OCI-M1 (cell line): ENCODE measurements around the gene IL1RAPL2.
"Not testable (repeated sequence)": the region's sequence is repeated elsewhere in the genome, so short reads cannot be mapped to it uniquely, and the experiment has no call there.

Source experiments
- DNase-seq: peaks from one replicate; lab custom pipeline; 2025; lab: John Stamatoyannopoulos, UW

IL1RAPL2 gene

DNA sequence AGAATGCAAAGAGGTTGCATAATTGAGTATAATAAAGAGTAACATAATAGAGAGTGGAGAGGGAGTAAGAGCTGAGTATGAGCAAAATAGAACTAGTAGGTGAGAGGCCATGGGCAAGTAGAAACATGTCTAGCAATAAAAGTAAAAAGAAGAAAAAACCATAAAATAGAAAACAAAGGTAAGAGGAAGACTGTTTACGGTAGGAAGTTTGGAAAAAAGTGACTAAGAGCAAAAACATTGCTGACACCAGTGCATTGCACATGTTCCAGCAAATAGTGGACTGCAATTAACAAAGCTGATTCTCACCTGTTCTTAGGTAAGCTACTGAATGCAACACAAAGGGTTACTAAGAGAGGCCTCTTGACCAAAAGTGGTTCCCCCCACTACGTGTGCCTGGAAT is 451.6 kb downstream of the IL1RAPL2 start:
- no peak for DNase-seq

DNA sequence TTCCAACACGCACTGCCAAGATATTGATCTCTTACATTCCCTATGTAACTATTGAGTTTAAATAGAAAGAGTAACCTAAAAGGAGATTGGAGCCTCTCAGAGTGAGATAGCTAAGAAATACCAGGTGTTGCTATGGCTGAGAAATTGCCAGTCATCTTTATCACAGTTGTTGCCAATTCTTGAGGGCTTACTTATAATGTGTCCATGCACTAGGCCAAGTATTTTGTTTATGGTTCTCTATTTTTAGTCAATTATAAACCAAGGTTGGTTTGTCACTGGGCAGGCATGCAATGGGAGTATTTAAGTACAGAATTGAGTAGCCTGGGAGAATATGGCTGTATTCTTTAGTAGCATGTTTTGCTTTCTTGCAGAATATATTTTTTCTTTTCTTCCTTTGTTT is 452.9 kb downstream of the IL1RAPL2 start:
- no peak for DNase-seq

DNA sequence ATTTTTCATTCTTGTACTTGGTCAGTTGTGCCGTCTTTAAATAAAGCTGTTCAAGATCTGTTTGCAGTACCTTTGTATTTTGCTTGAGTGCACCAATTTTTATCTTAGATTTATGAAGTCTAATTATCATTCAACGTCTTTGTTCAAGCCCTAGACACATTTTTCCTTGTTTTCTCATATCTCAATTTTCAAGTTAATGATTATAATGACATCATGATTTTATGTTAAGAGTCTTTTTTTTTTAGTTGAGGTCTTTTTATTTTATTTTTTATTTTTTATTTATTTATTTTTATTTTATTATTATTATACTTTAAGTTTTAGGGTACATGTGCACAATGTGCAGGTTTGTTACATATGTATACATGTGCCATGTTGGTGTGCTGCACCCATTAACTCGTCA is 463.0 kb downstream of the IL1RAPL2 start:
- DNase-seq = not testable (repeated sequence)

DNA sequence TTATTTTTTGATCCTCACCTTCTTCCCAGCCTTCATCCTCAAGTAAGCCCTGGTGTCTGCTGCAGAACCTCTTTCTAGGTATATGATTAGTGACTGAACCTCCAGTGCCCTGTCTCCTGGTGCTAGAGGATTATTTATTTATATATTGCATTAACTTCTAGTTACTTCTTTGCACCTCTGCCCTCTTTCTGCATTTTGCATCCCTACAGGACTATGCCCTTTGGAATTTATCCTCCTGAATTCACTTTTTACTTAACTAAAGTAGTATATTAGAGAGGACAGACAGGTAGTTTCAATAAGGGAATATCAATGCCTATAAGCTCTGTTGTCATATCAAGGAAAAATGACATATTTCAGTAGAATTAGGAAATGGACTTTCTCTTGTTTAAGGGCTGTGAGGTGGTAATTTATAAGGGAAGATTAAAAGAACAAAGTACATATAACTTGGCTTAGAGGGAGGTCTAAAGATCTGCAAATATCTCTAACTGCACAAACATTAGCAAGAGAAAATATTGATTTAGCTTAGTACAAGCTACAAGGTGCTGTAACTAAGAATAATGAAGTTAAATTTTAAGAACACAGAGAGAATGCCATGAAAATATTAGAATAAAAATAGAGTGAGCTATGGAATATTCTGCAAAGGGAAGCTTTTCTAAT is 472.8 kb downstream of the IL1RAPL2 start:
- DNase-seq = no peak

DNA sequence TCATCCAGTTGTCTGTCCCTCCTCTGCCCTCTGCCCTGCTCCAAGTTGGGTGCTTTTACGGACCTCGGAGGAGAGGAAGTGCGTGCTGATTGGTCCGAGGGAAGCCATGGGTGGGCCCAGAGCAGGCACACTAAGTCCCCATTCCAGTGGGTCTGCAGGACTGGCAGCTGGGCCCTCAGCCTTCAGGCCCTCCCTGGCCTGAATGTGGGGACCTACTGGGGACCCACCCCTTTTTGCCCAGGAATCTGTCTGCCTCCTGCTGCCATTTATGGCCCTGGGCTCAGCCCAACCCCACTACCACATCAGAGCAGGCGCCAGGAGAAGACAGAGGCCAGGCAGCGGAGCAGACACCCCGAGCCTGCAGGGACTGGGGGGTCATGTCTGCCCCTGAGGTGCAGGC is 484.9 kb downstream of the IL1RAPL2 start:
- DNase-seq = no peak

DNA sequence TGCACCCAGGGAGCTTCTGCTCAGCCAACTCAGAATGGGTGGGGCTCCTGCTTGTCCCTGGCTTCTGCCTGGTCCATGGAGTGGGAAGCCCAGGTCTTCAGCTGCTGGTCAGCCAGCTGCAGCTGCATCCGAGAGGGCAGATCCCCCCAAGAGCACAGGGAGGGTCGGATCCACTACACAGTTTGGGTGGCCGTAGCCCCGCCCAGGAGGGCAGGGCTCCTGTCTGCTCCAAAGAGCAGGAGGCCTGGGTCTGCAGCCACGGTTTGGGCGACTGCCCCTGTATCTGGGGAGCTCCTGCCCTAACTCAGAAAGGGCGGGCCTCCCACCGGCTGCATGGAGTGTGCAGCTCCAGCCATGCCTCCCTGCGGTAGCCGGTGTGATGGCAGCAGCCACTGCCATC is 485.4 kb downstream of the IL1RAPL2 start:
- DNase-seq = no peak

DNA sequence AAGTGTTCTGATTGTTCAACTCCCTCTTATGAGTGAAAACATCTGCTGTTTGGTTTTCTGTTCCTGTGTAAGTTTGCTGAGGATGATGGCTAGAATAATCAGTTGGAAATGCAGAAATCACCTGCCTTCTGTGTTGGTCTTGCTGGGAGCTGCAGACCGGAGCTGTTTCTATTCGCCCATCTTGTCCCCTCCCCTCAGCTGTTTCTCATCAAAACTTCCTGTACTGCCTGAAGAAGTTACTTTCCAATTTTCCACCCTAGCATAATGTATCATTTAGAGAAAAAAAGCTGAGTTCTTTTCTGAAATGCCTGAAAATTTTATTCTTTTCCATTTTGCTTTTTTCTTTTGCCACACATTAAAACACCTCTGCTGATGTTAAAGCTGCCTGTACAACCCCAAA is 486.9 kb downstream of the IL1RAPL2 start:
- no peak for DNase-seq

DNA sequence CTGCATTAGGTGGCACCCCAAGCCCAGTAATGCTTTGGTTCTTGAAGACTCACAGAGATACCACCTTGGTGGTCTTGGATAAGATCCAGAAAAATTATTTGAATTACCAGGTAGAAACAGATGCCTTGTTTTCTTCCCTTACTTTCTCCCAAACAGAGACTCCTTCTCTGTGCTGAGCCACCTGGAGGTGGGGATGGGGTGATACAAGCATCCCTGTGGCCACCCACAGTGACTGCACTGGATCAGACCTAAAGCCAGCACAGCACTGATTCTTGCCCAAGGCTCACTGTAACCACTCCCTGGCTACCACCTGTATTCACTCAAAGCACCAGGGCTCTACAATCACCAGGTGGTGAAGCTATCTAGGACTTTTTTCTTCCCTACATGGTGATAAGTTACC is 497.7 kb downstream of the IL1RAPL2 start:
- no peak for DNase-seq

DNA sequence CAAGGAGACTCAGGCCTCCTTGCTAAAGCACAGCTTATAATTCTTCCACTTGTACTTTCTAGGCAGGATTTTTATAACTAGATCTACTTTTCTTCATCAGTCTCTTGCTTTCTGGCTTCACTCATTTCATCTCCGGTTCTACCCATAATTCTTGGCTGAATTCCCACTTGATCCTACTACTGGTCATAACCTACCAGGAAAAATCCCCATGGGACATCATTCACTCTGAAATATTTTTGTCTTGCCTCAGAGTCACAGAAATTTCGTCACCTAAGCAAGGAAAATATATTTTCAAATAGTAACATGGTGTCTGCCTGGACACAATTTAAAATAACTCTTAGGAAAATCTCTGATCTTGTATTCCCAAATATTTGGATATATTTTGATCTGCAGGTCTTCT is 532.2 kb downstream of the IL1RAPL2 start:
- DNase-seq = no peak

DNA sequence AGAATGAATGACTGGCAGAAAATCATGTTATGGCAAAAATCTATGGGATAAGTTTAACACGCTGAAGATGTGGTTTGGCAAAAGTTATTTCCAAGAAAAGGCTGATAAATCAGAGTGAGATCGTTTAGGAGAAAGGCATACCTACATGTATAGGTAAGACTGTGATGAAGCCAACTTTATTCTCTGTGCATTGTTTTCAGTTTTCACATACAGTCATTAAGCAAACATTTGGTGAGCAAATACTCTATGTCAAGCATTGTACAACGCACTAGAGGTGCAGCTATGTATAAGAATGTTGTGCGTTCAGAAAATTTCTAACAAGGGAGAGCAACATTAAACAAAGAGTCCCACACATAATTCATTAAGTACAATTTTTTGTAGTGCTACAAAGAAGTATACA is 532.8 kb downstream of the IL1RAPL2 start:
- no peak for DNase-seq

DNA sequence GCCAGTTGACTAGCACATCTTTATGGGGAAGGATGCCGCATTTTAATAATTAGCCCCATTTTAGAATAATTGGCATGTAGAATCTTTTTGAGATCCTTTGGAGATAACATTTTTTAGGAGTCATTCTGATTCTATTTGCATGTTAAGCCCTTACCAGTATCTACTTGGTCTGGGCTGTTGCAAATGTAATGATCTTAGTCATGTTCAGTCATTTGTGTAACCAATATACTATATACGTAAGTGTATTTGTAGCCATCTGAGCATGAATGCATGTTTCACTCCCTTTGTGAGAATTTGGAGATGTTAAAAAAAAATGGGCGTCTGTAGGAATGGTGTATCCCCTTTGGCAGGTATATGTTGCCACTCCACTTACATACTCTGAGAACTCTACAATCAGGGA is 535.4 kb downstream of the IL1RAPL2 start:
- DNase-seq = no peak

DNA sequence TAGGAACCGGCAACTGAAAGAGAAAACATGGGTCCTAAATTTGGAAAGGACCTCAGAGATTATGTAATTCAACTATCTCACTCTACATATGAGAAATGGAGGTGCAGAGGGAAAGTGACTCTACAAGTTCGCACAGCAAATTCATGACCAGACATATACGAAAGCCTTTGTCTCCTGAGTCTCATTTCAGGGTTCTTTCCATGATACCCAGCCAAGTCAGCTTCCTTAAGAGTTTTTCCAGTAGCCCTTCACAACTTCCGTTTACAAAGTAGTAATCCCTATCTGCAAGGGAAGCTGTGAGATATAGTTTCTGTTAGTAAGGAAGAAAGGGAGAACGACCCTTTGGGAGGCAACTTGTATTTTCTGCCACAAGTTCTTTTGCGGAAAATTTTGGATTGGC is 543.9 kb downstream of the IL1RAPL2 start:
- no peak for DNase-seq

DNA sequence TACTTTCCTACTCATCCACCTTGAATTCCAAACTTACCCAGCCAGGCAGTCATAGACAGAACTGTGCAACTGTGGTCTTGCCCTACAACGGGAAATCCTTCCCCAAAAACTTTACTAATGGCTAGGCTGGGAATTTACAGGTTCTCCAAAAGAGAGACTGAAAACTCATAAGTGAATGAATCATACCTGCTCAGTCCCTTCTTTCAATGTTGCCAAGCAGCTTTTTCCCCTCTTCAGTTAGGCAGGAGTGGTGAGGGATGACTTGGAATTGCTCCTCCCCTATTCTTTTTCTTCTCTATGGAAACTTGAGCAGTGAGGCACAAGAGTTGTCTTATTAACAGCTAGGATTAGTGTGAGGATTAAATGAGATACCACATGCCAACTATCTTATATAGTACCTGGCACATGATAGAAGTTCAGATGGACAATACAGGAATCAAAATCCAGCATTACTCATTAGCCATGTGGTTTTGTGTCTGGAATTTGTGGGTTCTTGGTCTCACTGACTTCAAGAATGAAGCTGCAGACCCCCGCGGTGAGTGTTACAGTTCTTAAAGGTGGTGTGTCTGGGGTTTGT is 548.6 kb downstream of the IL1RAPL2 start:
- no peak for DNase-seq

DNA sequence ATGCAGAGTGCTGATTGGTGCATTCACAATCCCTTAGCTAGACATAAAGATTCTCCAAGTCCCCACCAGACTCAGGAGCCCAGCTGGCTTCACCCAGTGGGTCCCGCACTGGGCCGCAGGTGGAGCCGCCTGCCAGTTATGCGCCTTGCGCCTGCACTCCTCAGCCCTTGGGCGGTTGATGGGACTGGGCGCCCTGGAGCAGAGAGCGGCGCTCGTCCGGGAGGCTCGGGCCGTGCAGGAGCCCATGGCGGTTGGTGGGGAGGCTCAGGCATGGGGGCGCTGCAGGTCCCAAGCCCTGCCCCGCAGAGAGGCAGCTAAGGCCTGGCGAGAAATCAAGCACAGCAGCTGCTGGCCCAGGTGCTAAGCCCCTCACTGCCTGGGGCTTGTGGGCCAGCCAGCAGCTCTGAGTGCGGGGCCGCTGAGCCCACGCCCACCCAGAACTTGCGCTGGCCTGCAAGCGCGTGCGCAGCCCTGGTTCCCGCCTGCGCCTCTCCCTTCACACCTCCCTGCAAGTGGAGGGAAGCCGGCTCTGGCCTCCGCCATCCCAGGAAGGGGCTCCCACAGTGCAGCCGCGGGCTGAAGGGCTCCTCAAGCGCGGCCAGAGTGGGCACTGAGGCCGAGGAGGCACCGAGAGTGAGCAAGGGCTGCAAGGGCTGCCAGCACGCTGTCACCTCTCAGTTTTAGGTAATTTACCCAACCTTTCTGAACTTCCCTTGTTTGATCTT is 549.8 kb downstream of the IL1RAPL2 start:
- not testable (repeated sequence) for DNase-seq

DNA sequence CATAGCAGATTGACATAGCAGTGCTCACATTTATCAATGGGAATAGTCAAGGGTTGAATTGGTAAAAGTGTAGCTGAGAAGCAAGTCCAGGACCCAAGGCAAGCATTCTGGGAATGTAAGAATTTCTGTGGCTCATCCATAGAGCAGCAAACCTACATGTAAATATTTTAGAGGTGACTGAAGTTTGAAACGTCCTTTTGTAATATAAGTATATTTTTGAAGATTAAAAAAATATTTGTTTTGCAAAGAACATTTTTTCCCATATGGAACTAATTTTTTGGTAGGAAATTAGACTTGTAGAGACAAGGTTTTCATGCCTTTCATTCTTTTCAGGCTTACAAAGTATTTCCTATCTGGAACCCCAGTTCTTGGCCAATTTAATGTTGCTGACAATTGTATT is 550.5 kb downstream of the IL1RAPL2 start:
- no peak for DNase-seq

DNA sequence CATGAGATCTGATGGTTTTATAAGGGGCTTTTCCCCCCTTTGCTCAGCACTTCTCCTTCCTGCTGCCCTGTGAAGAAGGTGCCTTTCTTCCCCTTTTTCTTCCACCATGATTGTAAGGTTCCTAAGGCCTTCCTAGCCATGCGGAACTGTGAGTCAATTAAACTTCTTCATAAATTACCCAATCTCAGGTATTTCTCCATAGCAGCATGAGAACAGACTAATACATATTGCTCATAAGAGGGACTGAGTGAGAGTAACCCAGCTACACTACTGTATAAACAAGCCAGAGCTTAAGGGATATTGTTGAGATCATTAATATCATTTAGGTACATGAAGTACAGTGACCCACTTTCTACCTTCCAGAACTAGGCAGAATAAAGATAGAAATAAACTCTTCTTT is 551.6 kb downstream of the IL1RAPL2 start:
- DNase-seq = no peak

DNA sequence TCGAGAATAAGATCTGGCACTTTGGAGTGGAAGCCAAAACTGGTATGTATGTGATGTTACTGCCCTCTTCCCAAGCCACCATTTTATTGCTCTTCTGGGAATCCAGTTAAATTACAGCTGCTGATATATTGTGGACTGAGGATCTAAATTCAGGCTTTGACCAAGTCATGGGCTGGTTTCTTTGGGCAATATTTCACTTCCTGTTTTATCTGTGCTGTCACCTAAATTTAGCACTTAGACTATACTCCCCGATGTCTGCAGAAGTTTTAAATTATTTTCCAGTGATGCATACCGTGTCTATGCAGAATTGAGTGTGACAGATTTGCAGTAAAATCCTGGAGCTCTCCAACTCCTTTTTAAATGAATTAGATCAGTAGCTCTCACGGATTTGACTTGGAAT is 554.5 kb downstream of the IL1RAPL2 start:
- DNase-seq = no peak

DNA sequence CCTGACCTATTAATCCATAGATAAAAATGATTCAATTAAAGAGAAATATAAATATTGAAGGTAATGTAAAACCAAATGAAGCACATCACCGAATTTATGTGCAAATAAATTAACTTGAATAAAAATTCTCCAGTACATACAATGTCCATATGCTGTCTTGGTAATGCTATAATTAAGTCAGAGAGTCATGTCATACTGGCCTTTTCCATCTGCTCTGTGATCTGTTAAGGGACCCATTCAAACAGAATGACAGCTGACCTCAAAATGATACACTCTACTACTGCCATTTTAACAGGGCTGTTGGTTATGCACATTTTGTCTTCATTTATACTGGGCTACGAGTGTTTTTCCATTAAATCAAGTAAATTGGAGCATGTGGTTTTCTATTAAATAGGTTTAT is 555.2 kb downstream of the IL1RAPL2 start:
- DNase-seq = no peak

DNA sequence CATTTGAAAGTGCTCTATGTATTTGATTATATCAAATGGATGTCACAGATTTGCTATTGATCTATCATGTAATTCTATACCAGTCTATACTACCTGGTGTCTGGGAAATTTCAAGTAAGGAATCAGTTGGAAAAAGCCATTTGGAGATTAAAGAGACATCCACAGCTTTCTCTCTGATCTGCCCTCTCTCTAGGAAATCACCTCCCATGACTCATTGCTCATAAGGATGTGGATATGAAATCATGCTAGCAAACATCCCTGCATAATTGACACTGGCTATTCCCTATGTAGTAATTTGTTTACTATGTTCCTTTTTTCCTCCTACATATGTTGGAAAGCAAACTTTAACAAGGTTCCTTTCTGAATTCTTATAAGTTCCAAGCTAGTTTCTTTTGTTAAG is 560.2 kb downstream of the IL1RAPL2 start:
- DNase-seq = no peak

DNA sequence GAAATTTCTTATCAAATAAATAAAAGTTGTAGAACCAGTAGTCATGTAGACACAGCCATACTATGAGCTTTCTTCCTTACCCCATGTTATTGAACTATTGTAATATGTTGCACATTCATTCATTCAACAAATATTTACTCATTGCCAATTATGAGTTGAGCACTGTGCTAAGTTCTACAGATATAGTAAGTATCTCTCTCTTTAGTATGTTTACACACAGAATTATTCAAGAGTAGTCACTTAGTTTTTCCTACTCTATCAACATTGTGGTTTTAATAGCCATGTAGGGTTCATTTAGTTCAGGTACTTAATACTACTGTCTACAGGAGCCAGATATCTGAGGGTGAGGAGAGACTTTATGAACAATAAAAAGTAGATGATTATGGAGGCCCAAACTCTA is 568.3 kb downstream of the IL1RAPL2 start:
- DNase-seq = no peak

DNA sequence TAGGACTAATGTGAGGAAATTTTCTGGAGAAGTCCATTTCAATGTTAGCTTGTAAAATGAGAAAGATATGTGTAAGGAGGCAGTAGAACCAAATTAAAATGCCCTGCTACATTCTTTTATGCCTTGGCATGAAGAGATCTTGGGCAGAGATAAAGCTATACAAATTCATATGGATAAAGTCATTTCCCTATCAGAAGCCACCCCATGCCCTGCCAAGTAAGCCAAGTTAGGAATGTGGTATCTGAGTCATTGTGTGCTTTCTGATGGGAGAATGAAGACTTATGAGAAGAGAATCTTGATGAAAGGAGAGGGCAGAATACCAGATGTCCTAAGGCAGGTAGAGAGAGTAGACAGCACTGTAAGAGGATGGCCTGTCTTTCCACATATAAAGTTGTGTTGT is 570.8 kb downstream of the IL1RAPL2 start:
- no peak for DNase-seq

DNA sequence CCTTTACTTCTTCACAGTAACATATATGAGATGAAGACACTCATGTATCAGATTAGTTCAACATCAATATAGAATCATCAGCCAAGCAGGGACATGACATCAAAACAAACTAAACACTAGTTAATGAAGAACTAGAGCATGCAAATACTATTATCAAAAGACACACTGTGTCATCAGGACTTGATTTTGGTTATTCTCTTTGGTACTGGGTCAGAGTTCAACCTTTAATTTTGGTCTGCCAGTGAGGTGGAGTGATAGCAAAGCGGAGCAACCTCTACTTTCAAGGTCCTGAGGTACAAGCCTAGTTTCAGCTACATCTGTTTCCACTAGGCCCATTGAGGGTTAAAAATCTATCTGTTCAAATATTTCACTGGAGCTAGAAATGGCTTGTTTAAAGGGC is 584.0 kb downstream of the IL1RAPL2 start:
- no peak for DNase-seq

DNA sequence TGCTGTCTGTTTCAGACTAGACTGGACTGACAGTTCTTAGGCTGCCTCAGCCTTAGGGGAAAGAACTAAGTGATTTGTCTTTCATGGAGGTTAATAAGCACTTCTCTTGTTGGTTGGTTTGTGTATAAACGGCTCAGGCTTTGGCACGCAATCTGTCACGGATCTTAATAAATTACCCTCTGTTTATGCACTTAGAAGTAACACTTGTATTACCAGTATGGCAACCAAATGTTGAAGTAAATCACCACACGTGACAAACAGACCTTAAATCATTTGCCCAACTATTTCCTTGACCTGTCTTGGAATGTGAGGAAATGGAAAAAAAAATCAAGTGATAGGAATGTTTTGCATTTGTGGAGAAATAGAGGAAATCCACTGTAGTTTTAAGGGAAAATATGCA is 584.6 kb downstream of the IL1RAPL2 start:
- no peak for DNase-seq

DNA sequence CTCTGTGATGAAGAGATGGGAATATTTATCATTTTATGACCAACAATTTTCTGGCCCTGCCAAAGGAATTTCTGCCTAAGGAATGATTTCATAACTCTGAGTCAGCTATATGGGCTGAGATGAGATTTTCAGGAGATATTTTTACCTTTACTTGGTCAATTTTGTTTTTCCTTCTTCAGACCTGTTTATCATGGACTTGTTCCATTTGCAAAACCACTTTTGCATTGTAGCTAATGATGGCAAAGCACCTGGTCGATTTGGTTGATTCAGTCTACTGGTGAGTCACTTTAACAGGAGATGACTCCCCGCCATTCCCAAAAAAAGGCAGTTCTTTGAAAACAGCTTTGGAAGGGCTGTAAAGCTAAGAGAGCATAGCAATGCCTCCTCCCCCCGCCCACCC is 601.2 kb downstream of the IL1RAPL2 start:
- DNase-seq = no peak
